HCT116 (cell line): ENCODE measurements around the gene GJB1. TPM values are rescaled to one million over a fixed set of nuclear protein-coding genes. Genes with fewer than 3 reads are reported as not detected.

Experiments used
- ATAC-seq: fragments of 200-7000 bp; cut with Tn5 transposase; 2 replicates; pipeline ENCODE4 v1.9.1; 2020; ENCODE audit warnings: mild to moderate bottlenecking, moderate library complexity
- BruUV-seq: library from RNA; stranded (reverse); fragments of 400-500 nt; replicated peaks from 2 replicates; lab custom pipeline; 2021; lab: Mats Ljungman, UMichigan
- CTCF ChIA-PET: fragments of 300-600 bp; sonication (Branson Sonifier 250); formaldehyde crosslinking; loops from one replicate; lab custom pipeline; 2021; ENCODE audit warnings: antibody characterized with exemption; lab: Charles Lee
- POLR2A ChIA-PET: fragments of 300-600, 350-600 bp; sonication (Branson Sonifier 250); formaldehyde crosslinking; loops from one replicate; lab custom pipeline; 2021; ENCODE audit warnings: antibody characterized with exemption; lab: Charles Lee
- RAD21 ChIA-PET, 2 experiments: fragments of 300-600 bp; sonication (Branson Sonifier 250); formaldehyde crosslinking; loops; one replicate each; lab custom pipeline; 2023; ENCODE audit warnings: low total read pairs in 2 of 2; ENCODE audit not compliant: uncharacterized antibody in 2 of 2, unreplicated experiment in 2 of 2, low non-redundant PET in 1 of 2; lab: Charles Lee
- DNase-seq: peaks from one replicate; pipeline ENCODE4 v3.0.0-alpha.2; 2010; ENCODE audit warnings: low read depth, low spot score
- H2AFZ ChIP-seq: fragments of 200-600 bp; shearing (Covaris generic), sonication (generic); 2 replicates; pipeline ENCODE4 v1.6.1; 2017; ENCODE audit warnings: low read depth, mixed run types, mixed read lengths, antibody characterized with exemption, low read length; ENCODE audit not compliant: poor library complexity, severe bottlenecking
- H3K27ac ChIP-seq: 2 replicates; pipeline ENCODE4 v1.5.1; 2012; ENCODE audit warnings: low read depth, low read length
- H3K27me3 ChIP-seq: fragments of 200-600 bp; sonication (generic); 2 replicates; pipeline ENCODE4 v1.6.1; 2016; ENCODE audit warnings: mixed run types, low read length, mixed read lengths; ENCODE audit not compliant: insufficient read depth
- H3K36me3 ChIP-seq, 2 experiments: fragments of 200-500 bp in 1 of 2; fragments of 200-600 bp in 1 of 2; sonication (Bioruptor generic) in 1 of 2; sonication (generic) in 1 of 2; 2 replicates each; pipeline versions ENCODE4 v1.5.1 to v1.6.1; 2014 to 2016; ENCODE audit warnings: low read length in 2 of 2, inconsistent platforms in 1 of 2, mixed read lengths in 1 of 2, mixed run types in 1 of 2; ENCODE audit not compliant: insufficient read depth in 2 of 2, control insufficient read depth in 1 of 2
- H3K4me1 ChIP-seq, 2 experiments: fragments of 200-600 bp in 1 of 2; sonication (generic) in 1 of 2; 2 replicates each; pipeline versions ENCODE4 v1.5.1 to v1.6.1; 2012 to 2017; ENCODE audit warnings: low read length in 2 of 2, inconsistent platforms in 1 of 2, mild to moderate bottlenecking in 1 of 2, mixed read lengths in 1 of 2, mixed run types in 1 of 2, moderate library complexity in 1 of 2; ENCODE audit not compliant: insufficient read depth in 2 of 2, control insufficient read depth in 1 of 2
- H3K4me2 ChIP-seq: fragments of 200-600 bp; sonication (generic); 2 replicates; pipeline ENCODE4 v1.6.1; 2017; ENCODE audit warnings: mixed run types, low read length, mixed read lengths
- H3K4me3 ChIP-seq, 2 experiments: fragments of 200-600 bp in 1 of 2; sonication (generic) in 1 of 2; replicated peaks in 1 of 2; 2 replicates each; pipeline ENCODE4 v1.5.1; 2011 to 2016; ENCODE audit warnings: low read length in 2 of 2, control low read depth in 1 of 2, low read depth in 1 of 2, mild to moderate bottlenecking in 1 of 2, mixed read lengths in 1 of 2, mixed run types in 1 of 2
- H3K79me2 ChIP-seq: fragments of 200-600 bp; sonication (generic); 2 replicates; pipeline ENCODE4 v1.6.1; 2017; ENCODE audit warnings: mild to moderate bottlenecking, mixed run types, low read length, moderate library complexity, mixed read lengths; ENCODE audit not compliant: insufficient read depth
- H3K9ac ChIP-seq: fragments of 200-600 bp; sonication (generic); 2 replicates; pipeline ENCODE4 v1.6.1; 2016; ENCODE audit warnings: low read length, mixed read lengths
- H3K9me2 ChIP-seq: fragments of 200-600 bp; sonication (generic), shearing (Covaris generic); 2 replicates; pipeline ENCODE4 v1.6.1; 2017; ENCODE audit warnings: mixed run types, mild to moderate bottlenecking, moderate library complexity; ENCODE audit not compliant: insufficient read depth
- H3K9me3 ChIP-seq, 2 experiments: fragments of 200-500 bp in 1 of 2; fragments of 200-600 bp in 1 of 2; sonication (Bioruptor generic) in 1 of 2; sonication (generic) in 1 of 2; 2 replicates each; pipeline ENCODE4 v1.6.1; 2014 to 2017; ENCODE audit warnings: low read length in 2 of 2, mixed read lengths in 2 of 2, inconsistent platforms in 1 of 2, low read depth in 1 of 2, mild to moderate bottlenecking in 1 of 2, mixed run types in 1 of 2, moderate library complexity in 1 of 2; ENCODE audit not compliant: control insufficient read depth in 1 of 2, insufficient read depth in 1 of 2
- H4K20me1 ChIP-seq: fragments of 200-600 bp; sonication (generic), shearing (Covaris generic); 2 replicates; pipeline ENCODE4 v1.6.1; 2017; ENCODE audit warnings: mixed run types, mild to moderate bottlenecking, moderate library complexity; ENCODE audit not compliant: insufficient read depth
- ATF3 ChIP-seq: IDR thresholded peaks from 2 replicates; pipeline ENCODE4 v1.6.1; 2012
- CTCF ChIP-seq, 3 experiments: fragments of 200-600 bp in 1 of 3; sonication (generic) in 1 of 3; IDR thresholded peaks in 2 of 3; conservative IDR thresholded peaks in 1 of 3; 2 replicates each; pipeline ENCODE4 v1.5.1; 2012 to 2017; ENCODE audit warnings: low read depth in 2 of 3, low read length in 2 of 3, antibody characterized with exemption in 1 of 3, borderline replicate concordance in 1 of 3, control low read depth in 1 of 3, mild to moderate bottlenecking in 1 of 3, mixed read lengths in 1 of 3, mixed run types in 1 of 3, moderate library complexity in 1 of 3; ENCODE audit not compliant: insufficient read depth in 1 of 3
- ELF1 ChIP-seq: IDR thresholded peaks from 2 replicates; pipeline ENCODE4 v1.6.1; 2012; ENCODE audit warnings: low read depth, borderline replicate concordance
- EZH2 ChIP-seq: fragments of 200-600 bp; sonication (generic); IDR thresholded peaks from 2 replicates; pipeline ENCODE4 v1.6.1; 2017; ENCODE audit warnings: antibody characterized with exemption, mixed run types
- FOSL1 ChIP-seq: IDR thresholded peaks from 2 replicates; pipeline ENCODE4 v1.6.1; 2012; ENCODE audit warnings: low read depth
- JUND ChIP-seq: IDR thresholded peaks from 2 replicates; pipeline ENCODE4 v1.6.1; 2012
- MAX ChIP-seq: IDR thresholded peaks from 2 replicates; pipeline ENCODE4 v1.6.1; 2012
- POLR2AphosphoS5 ChIP-seq: IDR thresholded peaks from 2 replicates; pipeline ENCODE4 v1.6.1; 2011; ENCODE audit warnings: mild to moderate bottlenecking, low read depth, low read length, moderate library complexity
- REST ChIP-seq: IDR thresholded peaks from 2 replicates; pipeline ENCODE4 v1.6.1; 2012; ENCODE audit warnings: low read depth
- ZBTB33 ChIP-seq: IDR thresholded peaks from 2 replicates; pipeline ENCODE4 v1.6.1; 2011; ENCODE audit warnings: mild to moderate bottlenecking, low read length, moderate library complexity; ENCODE audit not compliant: insufficient replicate concordance; ENCODE audit errors: extremely low read depth
- ZNF274 ChIP-seq: fragments of 200-500 bp; sonication (Bioruptor generic); IDR thresholded peaks from 2 replicates; pipeline ENCODE4 v1.6.1; 2014; ENCODE audit warnings: mild to moderate bottlenecking, low read depth, low read length, inconsistent platforms
- intact Hi-C: fragments of 100-400 bp; cut with micrococcal nuclease; formaldehyde crosslinking; loops from 2 replicates; pipeline ENCODE4 v1.10.0; 2022
- total RNA-seq: library from RNA; stranded (reverse); gene quantifications from one replicate; pipeline ENCODE4 v1.2.1, GENCODE V29; 2021; ENCODE audit not compliant: unreplicated experiment

GJB1 gene
- total RNA-seq, 1 experiment from 2014 or later = not detected

GRCh38 chrX:71221145-71221544 lies 1.9 kb upstream of the GJB1 start:
- POLR2A ChIA-PET = no interaction called here
- no peaks in the 10 kb centered on the region for H4K20me1 ChIP-seq
- H3K27ac ChIP-seq = no peak overlapping the region
- CTCF ChIA-PET = no interaction called here
- H3K9ac ChIP-seq = no peak overlapping the region
- H3K4me1 ChIP-seq = no peaks in the 10 kb centered on the region
- no peak overlapping the region for H2AFZ ChIP-seq
- ATAC-seq (no peak), DNase-seq (no peak)
- intact Hi-C loops = no loop called here
- H3K9me3 ChIP-seq = no peaks in the 10 kb centered on the region
- no TSS peak for BruUV-seq
- H3K27me3 ChIP-seq = no peaks in the 10 kb centered on the region
- TF ChIP-seq ATF3 = no peak
- no peak for TF ChIP-seq CTCF (IDR thresholded peaks at IDR 0.05 in 2 of 3, conservative IDR thresholded peaks at IDR 0.05 in 1 of 3; ENCODE audit: borderline replicate concordance in 1 of 3, insufficient read depth in 1 of 3, low read depth in 2 of 3, low read length in 2 of 3)
- no peak for TF ChIP-seq POLR2AphosphoS5
- TF ChIP-seq EZH2 = no peak
- no peak for TF ChIP-seq ZNF274
- TF ChIP-seq FOSL1 = no peak
- no peaks in the 10 kb centered on the region for H3K9me2 ChIP-seq
- no peaks in the 10 kb centered on the region for H3K79me2 ChIP-seq
- RAD21 ChIA-PET = no interaction called here
- H3K36me3 ChIP-seq = no peaks in the 10 kb centered on the region
- no peak overlapping the region for H3K4me3 ChIP-seq
- no peak overlapping the region for H3K4me2 ChIP-seq

GRCh38 chrX:71224098-71224708 lies 1.2 kb downstream of the GJB1 start:
- no TSS peak for BruUV-seq
- H4K20me1 ChIP-seq = no peaks in the 10 kb centered on the region
- no peak for ATAC-seq
- no peaks in the 10 kb centered on the region for H3K79me2 ChIP-seq
- intact Hi-C loops = no loop called here
- no peak overlapping the region for H3K4me3 ChIP-seq
- CTCF ChIA-PET = no interaction called here
- TF ChIP-seq POLR2AphosphoS5 = no peak
- no peak for TF ChIP-seq MAX
- TF ChIP-seq ELF1 = no peak
- no peak for TF ChIP-seq JUND
- no peak for TF ChIP-seq ZBTB33
- no peak for TF ChIP-seq REST
- TF ChIP-seq, all 23 proteins: peak for 0
- H3K4me2 ChIP-seq = no peak overlapping the region
- ChIA-PET RAD21 (no interaction called here), POLR2A (no interaction called here)
- H3K27me3 ChIP-seq = no peaks in the 10 kb centered on the region
- no peak overlapping the region for H3K9ac ChIP-seq
- H2AFZ ChIP-seq = no peak overlapping the region
- no peaks in the 10 kb centered on the region for H3K9me3 ChIP-seq
- no peaks in the 10 kb centered on the region for H3K4me1 ChIP-seq
- H3K36me3 ChIP-seq = no peaks in the 10 kb centered on the region
- no peak for DNase-seq
- no peaks in the 10 kb centered on the region for H3K9me2 ChIP-seq
- no peak overlapping the region for H3K27ac ChIP-seq
